Ishikawa (cell line): ENCODE results near the gene DCAF6.

ENCODE experiments used
- CEBPB ChIP-seq: IDR thresholded peaks from 2 replicates; pipeline ENCODE4 v1.6.1; 2012
- CREB1 ChIP-seq: IDR thresholded peaks from 2 replicates; pipeline ENCODE4 v1.6.1; 2012; ENCODE audit warnings: low read depth
- EGR1 ChIP-seq: IDR thresholded peaks from 2 replicates; pipeline ENCODE4 v1.6.1; 2012
- EP300 ChIP-seq: IDR thresholded peaks from 2 replicates; pipeline ENCODE4 v1.6.1; 2012; ENCODE audit warnings: borderline replicate concordance
- FOXM1 ChIP-seq: IDR thresholded peaks from 2 replicates; pipeline ENCODE4 v1.6.1; 2012; ENCODE audit warnings: low read depth, borderline replicate concordance
- MAX ChIP-seq: IDR thresholded peaks from 2 replicates; pipeline ENCODE4 v1.6.1; 2012
- NFIC ChIP-seq: IDR thresholded peaks from 2 replicates; pipeline ENCODE4 v1.6.1; 2012
- RAD21 ChIP-seq: IDR thresholded peaks from 2 replicates; pipeline ENCODE4 v1.6.1; 2012; ENCODE audit warnings: low read depth
- REST ChIP-seq: IDR thresholded peaks from 2 replicates; pipeline ENCODE4 v1.6.1; 2012; ENCODE audit warnings: low read depth, mild to moderate bottlenecking
- TAF1 ChIP-seq: IDR thresholded peaks from 2 replicates; pipeline ENCODE4 v1.6.1; 2012; ENCODE audit warnings: low read depth, mild to moderate bottlenecking
- TCF12 ChIP-seq: IDR thresholded peaks from 2 replicates; pipeline ENCODE4 v1.6.1; 2012; ENCODE audit warnings: low read depth
- TEAD4 ChIP-seq: IDR thresholded peaks from 2 replicates; pipeline ENCODE4 v1.6.1; 2012
- USF1 ChIP-seq: IDR thresholded peaks from 2 replicates; pipeline ENCODE4 v1.6.1; 2012
- YY1 ChIP-seq: IDR thresholded peaks from 2 replicates; pipeline ENCODE4 v1.6.1; 2012; ENCODE audit warnings: low read depth
- ZBTB7A ChIP-seq: IDR thresholded peaks from 2 replicates; pipeline ENCODE4 v1.6.1; 2012; ENCODE audit warnings: low read depth

The DCAF6 gene

GRCh38 chr1:168086438-168086837 is 150.0 kb downstream of the DCAF6 start:
- no peak for TF ChIP-seq TEAD4
- TF ChIP-seq RAD21, result no peak
- TF ChIP-seq USF1, result no peak
- no peak for TF ChIP-seq YY1
- no peak for TF ChIP-seq EGR1
- no peak for TF ChIP-seq ZBTB7A
- no peak for TF ChIP-seq CEBPB
- no peak for TF ChIP-seq NFIC
- TF ChIP-seq TCF12, result no peak
- no peak for TF ChIP-seq TAF1

- TF ChIP-seq FOXM1, result no peak
- TF ChIP-seq MAX, result no peak
- TF ChIP-seq REST, result no peak
- no peak for TF ChIP-seq CREB1
- TF ChIP-seq EGR1, result no peak
- no peak for TF ChIP-seq TEAD4
- TF ChIP-seq TAF1, result no peak
- no peak for TF ChIP-seq NFIC
- no peak for TF ChIP-seq YY1
Observed at GRCh38 chr1:168087696-168088095, 151.2 kb downstream of the DCAF6 start.

GRCh38 chr1:168088511-168089325 is 152.2 kb downstream of the DCAF6 start:
- TF ChIP-seq USF1, result no peak
- TF ChIP-seq EP300, result no peak
- no peak for TF ChIP-seq FOXM1
- TF ChIP-seq EGR1, result no peak
- no peak for TF ChIP-seq RAD21
- no peak for TF ChIP-seq MAX
- no peak for TF ChIP-seq NFIC
- no peak for TF ChIP-seq ZBTB7A
- no peak for TF ChIP-seq YY1
- TF ChIP-seq REST, result no peak
- TF ChIP-seq TEAD4, result no peak
- no peak for TF ChIP-seq TCF12
- TF ChIP-seq CREB1, result no peak
- TF ChIP-seq TAF1, result no peak

GRCh38 chr1:168089326-168089978 is 153.0 kb downstream of the DCAF6 start:
- TF ChIP-seq NFIC, result no peak
- TF ChIP-seq RAD21, result no peak
- no peak for TF ChIP-seq EP300
- no peak for TF ChIP-seq CREB1
- TF ChIP-seq EGR1, result no peak
- TF ChIP-seq ZBTB7A, result no peak
- TF ChIP-seq REST, result no peak
- no peak for TF ChIP-seq CEBPB
- no peak for TF ChIP-seq TAF1
- no peak for TF ChIP-seq USF1
